D721Med (cell line): Measurements from ENCODE around the gene ERN1.
"Not testable (repeated sequence)": the region's sequence is repeated elsewhere in the genome, so short reads cannot be mapped to it uniquely, and the experiment has no call there.

Experiments
- DNase-seq: peaks from one replicate; pipeline ENCODE4 v3.0.0; 2011; ENCODE audit warnings: low spot score; ENCODE audit not compliant: insufficient read length
- FAIRE-seq: peaks from 2 replicates; lab custom pipeline; 2011; peaks lifted over from hg19 to GRCh38; lab: Jason Lieb, UNC
- TF ChIP-seq, protein P1 (sequence below): IDR thresholded peaks from 2 replicates; pipeline ENCODE4 v1.5.1; 2012; ENCODE audit warnings: mild to moderate bottlenecking, control low read depth; ENCODE audit not compliant: insufficient read depth; ENCODE audit errors: missing control alignments

Gene ERN1

DNA sequence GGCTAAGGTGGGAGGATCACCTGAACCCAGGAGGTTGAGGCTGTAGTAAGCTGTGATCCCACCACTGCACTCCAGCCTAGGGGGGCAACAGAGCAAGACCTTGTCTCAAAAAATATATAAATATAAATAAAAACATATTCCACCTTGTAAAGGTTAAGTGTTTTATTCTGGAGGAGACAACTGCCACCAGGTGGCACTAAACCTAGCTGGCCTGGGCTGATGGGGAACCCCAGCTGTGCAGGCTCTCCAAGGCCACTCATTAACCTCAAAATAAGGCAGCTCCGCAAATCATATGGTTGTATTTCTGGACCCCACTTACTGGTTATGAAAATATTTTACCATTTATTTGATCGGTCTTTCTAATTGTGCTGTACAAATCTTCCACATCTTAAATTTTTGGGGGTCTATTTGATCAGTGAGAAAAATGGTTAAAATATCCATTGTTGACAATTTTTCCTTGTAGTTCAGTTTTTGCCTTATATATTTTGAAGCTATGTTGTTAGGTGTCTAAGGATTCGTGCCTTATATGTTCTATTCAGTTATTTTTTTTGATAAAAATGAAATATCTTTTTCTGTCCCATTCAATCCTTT lies 101.0 kb downstream of the ERN1 start:
- DNase-seq (no peak), FAIRE-seq (no peak)

DNA sequence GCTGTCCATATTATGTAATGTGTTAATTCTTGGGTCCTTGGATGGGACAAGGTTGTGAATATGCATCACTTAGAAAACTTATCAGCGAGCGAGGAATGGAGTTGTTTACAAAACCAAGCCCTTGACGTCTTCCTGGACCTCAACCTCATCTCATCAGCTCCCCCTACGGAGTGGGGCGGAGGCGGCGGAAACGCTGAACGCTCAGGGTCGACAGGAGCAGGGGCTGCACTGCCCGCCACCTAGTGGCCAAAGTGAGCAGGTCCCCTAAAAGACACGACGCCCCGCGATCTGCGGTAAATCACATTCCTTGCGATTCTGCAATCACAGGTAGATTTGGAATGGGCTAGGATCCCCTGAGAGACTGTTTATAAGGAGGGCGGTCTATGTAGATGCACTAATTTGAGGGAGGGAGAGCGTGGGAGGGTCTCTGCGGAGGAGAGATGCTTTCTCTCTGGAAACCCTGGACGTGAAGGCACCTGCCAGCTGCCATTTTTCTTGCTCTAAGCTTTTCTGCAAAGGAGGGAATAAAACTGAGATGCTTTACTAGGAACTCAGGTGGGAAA lies 104.1 kb downstream of the ERN1 start:
- DNase-seq, result no peak
- FAIRE-seq, result no peak
- TF ChIP-seq, protein P1, sequence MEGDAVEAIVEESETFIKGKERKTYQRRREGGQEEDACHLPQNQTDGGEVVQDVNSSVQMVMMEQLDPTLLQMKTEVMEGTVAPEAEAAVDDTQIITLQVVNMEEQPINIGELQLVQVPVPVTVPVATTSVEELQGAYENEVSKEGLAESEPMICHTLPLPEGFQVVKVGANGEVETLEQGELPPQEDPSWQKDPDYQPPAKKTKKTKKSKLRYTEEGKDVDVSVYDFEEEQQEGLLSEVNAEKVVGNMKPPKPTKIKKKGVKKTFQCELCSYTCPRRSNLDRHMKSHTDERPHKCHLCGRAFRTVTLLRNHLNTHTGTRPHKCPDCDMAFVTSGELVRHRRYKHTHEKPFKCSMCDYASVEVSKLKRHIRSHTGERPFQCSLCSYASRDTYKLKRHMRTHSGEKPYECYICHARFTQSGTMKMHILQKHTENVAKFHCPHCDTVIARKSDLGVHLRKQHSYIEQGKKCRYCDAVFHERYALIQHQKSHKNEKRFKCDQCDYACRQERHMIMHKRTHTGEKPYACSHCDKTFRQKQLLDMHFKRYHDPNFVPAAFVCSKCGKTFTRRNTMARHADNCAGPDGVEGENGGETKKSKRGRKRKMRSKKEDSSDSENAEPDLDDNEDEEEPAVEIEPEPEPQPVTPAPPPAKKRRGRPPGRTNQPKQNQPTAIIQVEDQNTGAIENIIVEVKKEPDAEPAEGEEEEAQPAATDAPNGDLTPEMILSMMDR, result peak; percentile 99

More for the DNA sequence above, 101.0 kb downstream of the ERN1 start:
- TF ChIP-seq, protein P1, result peak; percentile 82

DNA sequence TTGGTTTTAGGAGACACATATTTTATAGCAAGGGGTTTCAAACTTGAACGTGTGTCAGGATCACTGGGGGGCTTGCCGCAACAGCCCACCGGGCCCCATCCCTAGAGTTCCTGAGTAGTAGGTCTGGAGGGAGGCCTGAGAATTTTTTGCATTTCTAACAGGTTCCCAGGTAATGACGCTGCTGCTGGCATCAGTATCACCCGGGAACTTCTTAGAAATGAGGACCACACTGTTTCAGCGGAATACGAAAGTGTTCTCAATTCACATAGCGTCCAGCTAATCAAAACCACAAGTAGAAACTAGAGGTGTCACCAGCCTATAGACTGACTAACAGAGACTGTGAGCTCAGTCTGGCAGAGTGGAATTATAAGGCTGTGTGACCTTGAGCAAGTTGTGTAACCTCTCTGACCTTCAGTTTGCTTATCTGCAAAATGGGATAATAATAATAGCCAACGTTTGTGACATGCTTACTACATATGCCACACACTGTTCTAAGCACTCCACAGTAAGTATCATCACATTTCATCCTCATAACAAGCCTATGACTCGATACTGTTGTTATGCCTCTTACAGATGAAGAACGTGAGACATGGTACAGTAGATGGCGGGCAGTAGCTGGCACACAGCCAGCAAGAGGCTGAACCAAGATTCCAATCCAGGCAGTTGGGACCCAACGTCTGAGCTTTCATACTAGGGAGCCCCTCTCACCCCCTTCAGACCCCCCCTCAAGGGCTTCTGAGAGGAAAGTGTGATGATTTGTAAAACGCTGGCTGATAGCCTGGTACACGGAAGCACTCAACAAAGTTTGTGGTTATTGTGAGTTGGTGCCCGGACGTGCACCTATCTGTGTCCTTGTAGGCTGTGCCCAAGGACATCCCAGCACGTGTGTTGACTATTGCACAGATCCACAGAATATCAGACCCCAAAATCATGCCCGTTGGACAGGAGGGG lies 104.9 kb downstream of the ERN1 start:
- no peak for DNase-seq
- FAIRE-seq, result no peak
- TF ChIP-seq, protein P1, result no peak

DNA sequence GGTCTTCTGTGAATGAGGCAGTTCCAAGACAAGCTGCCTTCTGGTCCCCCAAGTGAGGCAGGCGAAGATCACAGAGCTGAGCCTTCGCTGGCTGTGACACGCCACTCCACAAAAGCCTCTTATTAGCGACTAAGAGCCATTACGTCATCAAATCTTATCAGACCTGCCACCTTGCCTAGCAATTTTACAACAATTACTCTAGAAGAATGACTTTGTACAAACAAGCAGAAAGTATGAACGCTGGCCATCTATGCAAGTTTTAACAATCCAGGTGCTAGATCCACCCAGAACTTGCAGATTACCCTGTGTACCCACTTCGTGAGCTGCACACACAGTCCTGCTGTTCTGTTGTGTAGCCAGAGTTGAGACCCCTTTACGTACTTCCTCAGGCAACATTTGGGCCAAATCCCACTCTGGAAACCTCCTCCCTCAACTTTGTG lies 105.7 kb downstream of the ERN1 start:
- FAIRE-seq (no peak), DNase-seq (no peak)
- TF ChIP-seq, protein P1, result no peak

GRCh38 chr17:64022611-64023063 lies 107.3 kb downstream of the ERN1 start:
- TF ChIP-seq, protein P1, result no peak
- no peak for DNase-seq
- no peak for FAIRE-seq

- TF ChIP-seq, protein P1, result no peak
- no peak for FAIRE-seq
- DNase-seq, result no peak
Measured at GRCh38 chr17:64020056-64020766, 109.7 kb downstream of the ERN1 start, which contains the start of gene ICAM2. TSS of gene ICAM2 (minus strand) at chr17:64020633. CDS start at chr17:64006691, 13,942 bp downstream.

DNA sequence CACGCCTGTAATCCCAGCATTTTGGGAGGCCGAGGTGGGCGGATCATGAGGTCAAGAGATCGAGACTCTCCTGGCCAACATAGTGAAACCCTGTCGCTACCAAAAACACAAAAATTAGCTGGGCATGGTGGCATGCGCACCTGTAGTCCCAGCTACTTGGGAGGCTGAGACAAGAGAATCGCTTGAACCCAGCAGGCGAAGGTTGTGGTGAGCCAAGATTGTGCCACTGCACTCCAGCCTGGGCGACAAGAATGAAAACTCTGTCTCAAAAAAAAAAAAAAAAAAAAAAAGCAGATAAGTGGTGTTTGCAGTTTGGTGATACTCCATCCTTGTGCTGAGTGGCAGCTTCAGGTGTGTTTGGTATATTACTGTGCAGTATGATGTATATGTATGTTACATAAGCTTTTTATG lies 110.4 kb downstream of the ERN1 start:
- DNase-seq, FAIRE-seq: not testable (repeated sequence)
